Mucosa of gallbladder (tissue), 1 donor: ENCODE data around the gene NFIA. TPM values are rescaled to one million over a fixed set of nuclear protein-coding genes. Genes with fewer than 3 reads are reported as not detected.

Source experiments
- DNase-seq: peaks from one replicate; pipeline ENCODE4 v3.0.0-alpha.2; 2020; ENCODE audit warnings: low spot score
- total RNA-seq: library from RNA; stranded (reverse); gene quantifications from one replicate; pipeline ENCODE4 v1.2.1, GENCODE V29; 2021
- donor health status: DM: no; HTN: no; CAD: no.

NFIA gene
- total RNA-seq, 1 donor from 2014 or later: 82.8 TPM

GRCh38 chr1:61130338-61131000 lies 48.1 kb downstream of the NFIA start:
- no peak for DNase-seq

GRCh38 chr1:61131248-61131647 lies 48.9 kb downstream of the NFIA start:
- DNase-seq: no peak

- DNase-seq: no peak
Measured at GRCh38 chr1:61131716-61132115, 49.4 kb downstream of the NFIA start.

- DNase-seq: no peak
Measured at GRCh38 chr1:61132176-61132638, 49.8 kb downstream of the NFIA start.

GRCh38 chr1:61132645-61133334 lies 50.4 kb downstream of the NFIA start:
- DNase-seq: no peak

- DNase-seq: no peak
Measured at GRCh38 chr1:61133335-61134019, 51.1 kb downstream of the NFIA start.

- no peak for DNase-seq
Measured at GRCh38 chr1:61135291-61135690, 52.9 kb downstream of the NFIA start.

GRCh38 chr1:61138305-61138704 lies 55.9 kb downstream of the NFIA start:
- DNase-seq: no peak

- no peak for DNase-seq
Measured at GRCh38 chr1:61138921-61139774, 56.8 kb downstream of the NFIA start.

- no peak for DNase-seq
Measured at GRCh38 chr1:61139775-61140549, 57.6 kb downstream of the NFIA start.

- DNase-seq: no peak
Measured at GRCh38 chr1:61140778-61141177, 58.4 kb downstream of the NFIA start.

GRCh38 chr1:61141288-61142042 lies 59.1 kb downstream of the NFIA start:
- no peak for DNase-seq

GRCh38 chr1:61142043-61142440 lies 59.7 kb downstream of the NFIA start:
- no peak for DNase-seq

GRCh38 chr1:61142726-61143500 lies 60.6 kb downstream of the NFIA start:
- no peak for DNase-seq

- no peak for DNase-seq
Measured at GRCh38 chr1:61143821-61144424, 61.6 kb downstream of the NFIA start.

- DNase-seq: no peak
Measured at GRCh38 chr1:61149010-61149860, 66.9 kb downstream of the NFIA start.

GRCh38 chr1:61151565-61151964 lies 69.2 kb downstream of the NFIA start:
- DNase-seq: no peak

GRCh38 chr1:61152066-61152465 lies 69.7 kb downstream of the NFIA start:
- peak; percentile 84 for DNase-seq
